SIG-M5 treated with dmso at 0.1 percent for 504 hours (cell line): ENCODE data around the gene ZNF212.
A peak's percentile ranks its signal among the peaks of the same experiment; 100 is the strongest.
"Not testable (repeated sequence)": the region's sequence is repeated elsewhere in the genome, so short reads cannot be mapped to it uniquely, and the experiment has no call there.

Experiments used
- DNase-seq: peaks from one replicate; lab custom pipeline; 2025; ENCODE audit not compliant: unreplicated experiment; lab: John Stamatoyannopoulos, UW

Gene ZNF212

GRCh38 chr7:149218469-149219420 is 20.7 kb upstream of the ZNF212 start:
- DNase-seq = no peak

GRCh38 chr7:149220534-149220933 is 18.9 kb upstream of the ZNF212 start:
- DNase-seq = no peak

GRCh38 chr7:149223176-149223575 is 16.3 kb upstream of the ZNF212 start:
- DNase-seq = no peak

GRCh38 chr7:149223761-149224160 is 15.7 kb upstream of the ZNF212 start:
- DNase-seq = no peak

- DNase-seq = no peak
These were observed 15.1 kb upstream of the ZNF212 start for GRCh38 chr7:149224352-149224751.

- DNase-seq = no peak
These were observed 14.3 kb upstream of the ZNF212 start for GRCh38 chr7:149225106-149225505.

GRCh38 chr7:149225656-149226055 is 13.8 kb upstream of the ZNF212 start:
- DNase-seq = no peak

- not testable (repeated sequence) for DNase-seq
These were observed 13.1 kb upstream of the ZNF212 start for GRCh38 chr7:149226366-149226765.

GRCh38 chr7:149226840-149227494 is 12.5 kb upstream of the ZNF212 start:
- no peak for DNase-seq

- no peak for DNase-seq
These were observed 10.5 kb upstream of the ZNF212 start for GRCh38 chr7:149228831-149229471.

GRCh38 chr7:149229526-149229925 is 9.9 kb upstream of the ZNF212 start:
- peak; percentile 2 for DNase-seq

- DNase-seq = no peak
These were observed 7.1 kb upstream of the ZNF212 start for GRCh38 chr7:149232362-149232761.

- DNase-seq = not testable (repeated sequence)
These were observed 5.7 kb upstream of the ZNF212 start for GRCh38 chr7:149233655-149234204.

- DNase-seq = no peak
These were observed 1.9 kb upstream of the ZNF212 start for GRCh38 chr7:149237502-149237901.

- DNase-seq = peak; percentile 53
These were observed 1.4 kb upstream of the ZNF212 start for GRCh38 chr7:149238051-149238450.

- no peak for DNase-seq
These were observed 1.2 kb downstream of the ZNF212 start for GRCh38 chr7:149240637-149241036.

GRCh38 chr7:149241696-149242095 is 2.2 kb downstream of the ZNF212 start:
- no peak for DNase-seq

GRCh38 chr7:149245244-149245643 is 5.8 kb downstream of the ZNF212 start:
- DNase-seq = no peak

- no peak for DNase-seq
These were observed 6.3 kb downstream of the ZNF212 start for GRCh38 chr7:149245744-149246143.

- DNase-seq = no peak
These were observed 9.3 kb downstream of the ZNF212 start for GRCh38 chr7:149248777-149249176.

- DNase-seq = not testable (repeated sequence)
These were observed 10.7 kb downstream of the ZNF212 start for GRCh38 chr7:149250151-149250550.
